CD8-positive, alpha-beta memory T cell (primary cell): ENCODE results near the gene PRKCI. TPM values are rescaled to one million over a fixed set of nuclear protein-coding genes. Genes with fewer than 3 reads are reported as not detected.
"Not testable (repeated sequence)": the region's sequence is repeated elsewhere in the genome, so short reads cannot be mapped to it uniquely, and the experiment has no call there.

ENCODE experiments used
- CTCF ChIA-PET: fragments of 350-600 bp; sonication (Branson Sonifier 250); formaldehyde crosslinking; loops from one replicate; lab custom pipeline; 2021; ENCODE audit warnings: antibody characterized with exemption; lab: Charles Lee
- POLR2A ChIA-PET: fragments of 350-600 bp; sonication (Branson Sonifier 250); formaldehyde crosslinking; loops from one replicate; lab custom pipeline; 2021; ENCODE audit warnings: antibody characterized with exemption; lab: Charles Lee
- DNase-seq, 5 donors: peaks; one replicate each; pipeline versions ENCODE4 v3.0.0 to v3.0.0-alpha.2; 2020 to 2022; ENCODE audit warnings: mixed read lengths in 1 of 5
- H3K27ac ChIP-seq: one replicate; pipeline ENCODE4 v1.7.0; 2013; ENCODE audit warnings: low read depth, mild to moderate bottlenecking, low read length, moderate library complexity
- H3K27me3 ChIP-seq: 2 replicates; pipeline ENCODE4 v1.7.0; 2013; ENCODE audit warnings: low read length, mild to moderate bottlenecking; ENCODE audit not compliant: insufficient read depth, poor library complexity, severe bottlenecking
- H3K36me3 ChIP-seq: 2 replicates; pipeline ENCODE4 v1.7.0; 2013; ENCODE audit warnings: mild to moderate bottlenecking, low read length, moderate library complexity; ENCODE audit not compliant: insufficient read depth
- H3K4me1 ChIP-seq: 2 replicates; pipeline ENCODE4 v1.7.0; 2013; ENCODE audit warnings: mild to moderate bottlenecking, low read length, moderate library complexity; ENCODE audit not compliant: insufficient read depth
- H3K4me3 ChIP-seq: 2 replicates; pipeline ENCODE4 v1.7.0; 2013; ENCODE audit warnings: mild to moderate bottlenecking, low read length
- H3K9me3 ChIP-seq: 2 replicates; pipeline ENCODE4 v1.7.0; 2013; ENCODE audit warnings: mild to moderate bottlenecking, low read length
- H3K27ac Mint-ChIP-seq, 8 donors: one replicate each; pipeline ENCODE4 v1.8.0; 2020 to 2021; ENCODE audit warnings: mixed read lengths in 8 of 8, mild to moderate bottlenecking in 6 of 8, inconsistent platforms in 3 of 8, moderate library complexity in 3 of 8
- H3K27me3 Mint-ChIP-seq, 2 donors: one replicate each; pipeline ENCODE4 v1.8.0; 2020 to 2021; ENCODE audit warnings: mixed read lengths in 2 of 2, mild to moderate bottlenecking in 1 of 2, moderate library complexity in 1 of 2
- H3K36me3 Mint-ChIP-seq, 3 donors: one replicate each; pipeline ENCODE4 v1.8.0; 2020 to 2021; ENCODE audit warnings: mixed read lengths in 3 of 3, inconsistent platforms in 1 of 3, mild to moderate bottlenecking in 1 of 3
- H3K4me1 Mint-ChIP-seq, 3 donors: one replicate each; pipeline ENCODE4 v1.8.0; 2020 to 2021; ENCODE audit warnings: mixed read lengths in 3 of 3, inconsistent platforms in 1 of 3, mild to moderate bottlenecking in 1 of 3
- H3K4me3 Mint-ChIP-seq, 7 donors: one replicate each; pipeline ENCODE4 v1.8.0; 2020 to 2021; ENCODE audit warnings: mixed read lengths in 7 of 7, mild to moderate bottlenecking in 6 of 7, moderate library complexity in 4 of 7, inconsistent platforms in 2 of 7
- H3K9me3 Mint-ChIP-seq, 5 donors: one replicate each; pipeline ENCODE4 v1.8.0; 2020 to 2022; ENCODE audit warnings: mixed read lengths in 5 of 5, mild to moderate bottlenecking in 3 of 5, moderate library complexity in 2 of 5, inconsistent platforms in 1 of 5
- polyA plus RNA-seq: library from polyadenylated mRNA; unstranded; fragments of 300-500 nt; fragmentation: Illumina TruSeq; gene quantifications from one replicate; pipeline ENCODE4 v1.2.3, GENCODE V29; 2021
- total RNA-seq, 2 experiments: library from RNA; stranded (reverse); gene quantifications; one replicate each; pipeline ENCODE4 v1.2.3, GENCODE V29; 2021

The PRKCI gene
- total and polyA plus RNA-seq, 3 experiments from 2014 or later = 14.9 to 21.7 (median 19.9) TPM

- Mint-ChIP-seq H3K9me3 (no peaks in the 10 kb centered on the region), H3K27me3 (peaks cover 1 to 8% of the 10 kb centered on the region in 2 donors), H3K36me3 (no peaks in the 10 kb centered on the region), H3K4me3 (no peak overlapping the region), H3K27ac (no peak overlapping the region), H3K4me1 (no peaks in the 10 kb centered on the region)
- no peak overlapping the region for H3K4me3 ChIP-seq
- H3K9me3 ChIP-seq = no peaks in the 10 kb centered on the region
- H3K27ac ChIP-seq = no peak overlapping the region
- DNase-seq = no peak
- CTCF ChIA-PET = no interaction called here
- POLR2A ChIA-PET = no interaction called here
- H3K36me3 ChIP-seq = no peaks in the 10 kb centered on the region
- H3K27me3 ChIP-seq = no peaks in the 10 kb centered on the region
- no peaks in the 10 kb centered on the region for H3K4me1 ChIP-seq
These were observed 100.5 kb downstream of the PRKCI start for GRCh38 chr3:170322566-170323269.

- Mint-ChIP-seq H3K36me3 (no peaks in the 10 kb centered on the region), H3K4me3 (no peak overlapping the region), H3K27ac (no peak overlapping the region), H3K27me3 (peaks cover 1 to 8% of the 10 kb centered on the region in 2 donors), H3K4me1 (no peaks in the 10 kb centered on the region), H3K9me3 (no peaks in the 10 kb centered on the region)
- Histone ChIP-seq H3K36me3 (no peaks in the 10 kb centered on the region), H3K4me3 (no peak overlapping the region), H3K9me3 (no peaks in the 10 kb centered on the region), H3K27ac (no peak overlapping the region), H3K27me3 (no peaks in the 10 kb centered on the region), H3K4me1 (no peaks in the 10 kb centered on the region)
- CTCF ChIA-PET = no interaction called here
- DNase-seq = no peak
- POLR2A ChIA-PET = no interaction called here
These were observed 101.1 kb downstream of the PRKCI start for GRCh38 chr3:170323331-170323730.

GRCh38 chr3:170324962-170325361, 102.7 kb downstream of the PRKCI start:
- Histone ChIP-seq H3K27ac (no peak overlapping the region), H3K36me3 (no peaks in the 10 kb centered on the region), H3K4me3 (no peak overlapping the region), H3K9me3 (no peaks in the 10 kb centered on the region), H3K4me1 (no peaks in the 10 kb centered on the region), H3K27me3 (no peaks in the 10 kb centered on the region)
- no peaks in the 10 kb centered on the region for H3K4me1 Mint-ChIP-seq
- ChIA-PET POLR2A (no interaction called here), CTCF (interaction anchor here (1.3 kb wide), 1 partner anchor 88 kb away, joined by 3 read pairs; no protein-coding TSS in a partner anchor)
- peaks cover 1 to 8% of the 10 kb centered on the region in 2 donors for H3K27me3 Mint-ChIP-seq
- H3K27ac Mint-ChIP-seq = no peak overlapping the region
- no peak for DNase-seq
- no peaks in the 10 kb centered on the region for H3K36me3 Mint-ChIP-seq
- H3K9me3 Mint-ChIP-seq = no peaks in the 10 kb centered on the region
- no peak overlapping the region for H3K4me3 Mint-ChIP-seq

- ChIA-PET CTCF (no interaction called here), POLR2A (interaction anchor here (0.6 kb wide), 1 partner anchor 138 kb away, joined by 3 read pairs; no protein-coding TSS in a partner anchor)
- Mint-ChIP-seq H3K27me3 (peaks cover 0 to 3% of the 10 kb centered on the region in 2 donors), H3K27ac (no peak overlapping the region), H3K4me1 (peaks cover 0 to under 1% (median 0%) of the 10 kb centered on the region in 3 donors), H3K36me3 (peaks cover 0 to under 1% (median 0%) of the 10 kb centered on the region in 3 donors), H3K9me3 (no peaks in the 10 kb centered on the region), H3K4me3 (no peak overlapping the region)
- H3K36me3 ChIP-seq = no peaks in the 10 kb centered on the region
- DNase-seq = no peak
- no peak overlapping the region for H3K4me3 ChIP-seq
- no peaks in the 10 kb centered on the region for H3K9me3 ChIP-seq
- H3K4me1 ChIP-seq = no peaks in the 10 kb centered on the region
- no peak overlapping the region for H3K27ac ChIP-seq
- H3K27me3 ChIP-seq = no peaks in the 10 kb centered on the region
These were observed 105.0 kb downstream of the PRKCI start for GRCh38 chr3:170327040-170327808.

GRCh38 chr3:170327868-170328548, 105.8 kb downstream of the PRKCI start:
- H3K4me1 ChIP-seq, H3K27me3 ChIP-seq, CTCF ChIA-PET, DNase-seq, H3K9me3 ChIP-seq, H3K4me3 ChIP-seq, H3K27me3 Mint-ChIP-seq, H3K36me3 Mint-ChIP-seq, H3K27ac ChIP-seq, H3K4me1 Mint-ChIP-seq, H3K9me3 Mint-ChIP-seq, H3K4me3 Mint-ChIP-seq, H3K36me3 ChIP-seq: not testable (repeated sequence)
- H3K27ac Mint-ChIP-seq = peak overlapping the region in 1 of 8 donors; percentile 78
- POLR2A ChIA-PET = interaction anchor here (0.5 kb wide), 1 partner anchor 137 kb away, joined by 3 read pairs; no protein-coding TSS in a partner anchor

GRCh38 chr3:170330366-170330765, 108.1 kb downstream of the PRKCI start:
- H3K27ac ChIP-seq = no peak overlapping the region
- H3K9me3 ChIP-seq = no peaks in the 10 kb centered on the region
- DNase-seq = no peak
- H3K4me1 Mint-ChIP-seq = peaks cover 0 to 4% (median 0%) of the 10 kb centered on the region in 3 donors
- H3K27me3 Mint-ChIP-seq = no peaks in the 10 kb centered on the region
- peaks cover 0 to 3% (median 0%) of the 10 kb centered on the region in 3 donors for H3K36me3 Mint-ChIP-seq
- no peaks in the 10 kb centered on the region for H3K36me3 ChIP-seq
- POLR2A ChIA-PET = no interaction called here
- no peak overlapping the region for H3K27ac Mint-ChIP-seq
- H3K4me1 ChIP-seq = no peaks in the 10 kb centered on the region
- H3K4me3 ChIP-seq = no peak overlapping the region
- no peaks in the 10 kb centered on the region for H3K9me3 Mint-ChIP-seq
- CTCF ChIA-PET = no interaction called here
- H3K4me3 Mint-ChIP-seq = no peak overlapping the region
- no peaks in the 10 kb centered on the region for H3K27me3 ChIP-seq

- Histone ChIP-seq H3K27ac (no peak overlapping the region), H3K36me3 (no peaks in the 10 kb centered on the region), H3K9me3 (no peaks in the 10 kb centered on the region), H3K4me3 (no peak overlapping the region), H3K4me1 (no peaks in the 10 kb centered on the region), H3K27me3 (no peaks in the 10 kb centered on the region)
- Mint-ChIP-seq H3K9me3 (no peaks in the 10 kb centered on the region), H3K4me1 (peaks cover 0 to 4% (median 0%) of the 10 kb centered on the region in 3 donors), H3K36me3 (peaks cover 0 to 3% (median 0%) of the 10 kb centered on the region in 3 donors), H3K4me3 (no peak overlapping the region), H3K27me3 (no peaks in the 10 kb centered on the region), H3K27ac (no peak overlapping the region)
- CTCF ChIA-PET = no interaction called here
- no peak for DNase-seq
- POLR2A ChIA-PET = no interaction called here
These were observed 108.9 kb downstream of the PRKCI start for GRCh38 chr3:170331143-170331542.

- peaks cover 0 to 2% of the 10 kb centered on the region in 2 donors for H3K27me3 Mint-ChIP-seq
- no peaks in the 10 kb centered on the region for H3K27me3 ChIP-seq
These were observed 115.2 kb downstream of the PRKCI start for GRCh38 chr3:170337420-170337819.

More at GRCh38 chr3:170337420-170337819, 115.2 kb downstream of the PRKCI start:
- Histone ChIP-seq H3K9me3 (no peaks in the 10 kb centered on the region), H3K36me3 (no peaks in the 10 kb centered on the region), H3K27ac (no peak overlapping the region), H3K4me3 (no peak overlapping the region), H3K4me1 (no peaks in the 10 kb centered on the region)
- ChIA-PET POLR2A (no interaction called here), CTCF (no interaction called here)
- peaks cover 0 to 2% (median 0%) of the 10 kb centered on the region in 3 donors for H3K4me1 Mint-ChIP-seq
- no peak overlapping the region for H3K4me3 Mint-ChIP-seq
- peaks cover 0 to 14% (median 0%) of the 10 kb centered on the region in 5 donors for H3K9me3 Mint-ChIP-seq
- no peak for DNase-seq
- no peak overlapping the region for H3K27ac Mint-ChIP-seq
- H3K36me3 Mint-ChIP-seq = peaks cover 0 to 4% (median 0%) of the 10 kb centered on the region in 3 donors
